ENCODE results near the gene PRKN. TPM values are rescaled to one million over a fixed set of nuclear protein-coding genes. Genes with fewer than 3 reads are reported as not detected.
"Not testable (repeated sequence)": the region's sequence is repeated elsewhere in the genome, so short reads cannot be mapped to it uniquely, and the experiment has no call there.

The PRKN gene
- total RNA-seq, 4 donors from 2014 or later, result 6.3 to 11.9 (median 9.5) TPM

DNA sequence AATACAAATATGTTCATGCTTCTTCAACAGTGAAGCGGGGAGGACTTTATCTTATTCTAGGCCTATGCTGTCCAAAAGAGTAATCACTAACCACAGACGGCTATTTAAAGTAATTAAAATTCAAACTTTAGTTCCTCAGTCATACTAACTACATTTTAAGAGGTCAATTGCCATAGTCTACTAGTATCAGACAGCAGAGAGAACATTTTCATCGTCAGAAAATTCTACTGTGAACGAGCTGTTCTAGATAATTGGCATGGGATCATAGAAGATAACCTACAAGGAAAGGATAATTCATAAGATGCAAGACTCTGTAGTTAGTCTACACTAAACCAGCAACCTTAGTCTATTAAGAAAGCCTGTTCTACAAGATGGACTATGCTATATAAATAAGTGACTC, 44.4 kb downstream of the PRKN start:
- TF ChIP-seq, protein P1, sequence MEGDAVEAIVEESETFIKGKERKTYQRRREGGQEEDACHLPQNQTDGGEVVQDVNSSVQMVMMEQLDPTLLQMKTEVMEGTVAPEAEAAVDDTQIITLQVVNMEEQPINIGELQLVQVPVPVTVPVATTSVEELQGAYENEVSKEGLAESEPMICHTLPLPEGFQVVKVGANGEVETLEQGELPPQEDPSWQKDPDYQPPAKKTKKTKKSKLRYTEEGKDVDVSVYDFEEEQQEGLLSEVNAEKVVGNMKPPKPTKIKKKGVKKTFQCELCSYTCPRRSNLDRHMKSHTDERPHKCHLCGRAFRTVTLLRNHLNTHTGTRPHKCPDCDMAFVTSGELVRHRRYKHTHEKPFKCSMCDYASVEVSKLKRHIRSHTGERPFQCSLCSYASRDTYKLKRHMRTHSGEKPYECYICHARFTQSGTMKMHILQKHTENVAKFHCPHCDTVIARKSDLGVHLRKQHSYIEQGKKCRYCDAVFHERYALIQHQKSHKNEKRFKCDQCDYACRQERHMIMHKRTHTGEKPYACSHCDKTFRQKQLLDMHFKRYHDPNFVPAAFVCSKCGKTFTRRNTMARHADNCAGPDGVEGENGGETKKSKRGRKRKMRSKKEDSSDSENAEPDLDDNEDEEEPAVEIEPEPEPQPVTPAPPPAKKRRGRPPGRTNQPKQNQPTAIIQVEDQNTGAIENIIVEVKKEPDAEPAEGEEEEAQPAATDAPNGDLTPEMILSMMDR (IDR thresholded peaks at IDR 0.05), result no peak
- TF ChIP-seq POLR2A (IDR thresholded peaks at IDR 0.05), result no peak
- DNase-seq (ENCODE audit: low spot score in 2 of 2), result no peak
- no peak overlapping the region for H3K4me3 ChIP-seq (ENCODE audit: low read depth, poor library complexity, severe bottlenecking)
- 38 to 49% methylated on average over 4 of the region's 4 CpGs for whole genome bisulfite sequencing, 2 donors
- intact Hi-C loops (cut with DNase I; ENCODE audit: low total_unique reads), result no loop called here

DNA sequence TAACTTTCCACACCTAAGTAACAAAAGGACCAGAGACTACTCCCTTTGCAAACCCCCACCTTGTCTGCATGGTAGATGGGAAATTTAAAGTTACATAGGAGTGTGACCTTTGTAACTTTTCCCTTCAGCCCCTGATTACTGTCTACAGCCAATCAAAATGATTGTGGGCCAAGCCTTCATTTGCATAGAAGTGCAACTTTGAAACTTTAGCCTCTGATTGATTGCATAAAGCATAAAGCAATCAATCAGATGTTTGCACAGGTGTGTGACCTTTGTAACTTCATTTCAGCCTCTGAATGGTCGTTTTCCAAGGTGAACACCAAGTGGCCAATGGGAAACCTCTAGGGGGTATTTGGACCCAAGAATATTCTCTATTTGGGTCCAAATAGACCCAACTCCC, 46.1 kb downstream of the PRKN start:
- no peak overlapping the region for H3K4me3 ChIP-seq (ENCODE audit: low read depth, poor library complexity, severe bottlenecking)
- no peak for DNase-seq (ENCODE audit: low spot score in 2 of 2)
- 76 to 85% methylated on average over 1 of the region's 1 CpG for WGBS, 2 donors
- intact Hi-C loops (cut with DNase I; ENCODE audit: low total_unique reads), result no loop called here
- TF ChIP-seq POLR2A (IDR thresholded peaks at IDR 0.05), result no peak
- TF ChIP-seq, protein P1 (IDR thresholded peaks at IDR 0.05), result no peak

DNA sequence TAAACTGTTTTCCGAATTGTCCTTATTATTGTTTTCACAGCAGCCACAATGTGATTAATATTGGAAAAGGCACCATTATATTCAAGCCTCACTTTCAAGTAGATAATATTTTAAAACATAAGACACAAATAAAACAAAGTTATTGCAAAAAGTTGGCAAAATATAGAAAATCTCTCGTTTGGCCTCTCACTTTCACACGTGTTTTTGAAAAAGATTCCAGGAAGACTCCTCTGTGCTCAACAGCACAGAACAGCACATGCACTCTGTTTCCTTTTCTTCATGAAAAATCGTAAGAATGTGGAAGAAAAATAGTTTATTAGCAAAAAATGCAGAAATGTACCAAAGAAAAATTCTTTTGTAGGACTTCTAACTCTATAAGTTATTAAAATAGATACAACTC, 46.7 kb downstream of the PRKN start:
- DNase-seq (ENCODE audit: low spot score in 2 of 2), result no peak
- intact Hi-C loops (cut with DNase I; ENCODE audit: low total_unique reads), result no loop called here
- TF ChIP-seq, protein P1 (IDR thresholded peaks at IDR 0.05), result no peak
- TF ChIP-seq POLR2A (IDR thresholded peaks at IDR 0.05), result no peak
- 69 to 79% methylated on average over 4 of the region's 4 CpGs for WGBS, 2 donors
- H3K4me3 ChIP-seq (ENCODE audit: low read depth, poor library complexity, severe bottlenecking), result no peak overlapping the region

DNA sequence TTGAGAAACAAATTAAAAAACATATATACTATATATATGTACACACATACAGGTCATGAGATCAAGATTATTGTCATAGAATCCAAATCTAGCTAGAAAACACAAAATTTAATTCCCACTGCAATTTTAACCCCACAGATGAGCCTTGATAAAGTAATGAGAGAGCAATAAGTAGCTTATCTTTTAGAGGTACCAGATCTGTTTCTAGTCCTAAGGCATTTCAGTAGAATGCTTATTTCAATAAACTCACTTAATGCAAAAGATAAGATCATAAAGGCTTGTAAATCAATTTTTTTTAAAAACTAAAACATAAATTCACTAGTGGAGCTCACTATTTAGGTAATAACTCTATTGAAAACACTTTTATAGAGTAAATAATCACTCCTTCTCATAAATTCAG, 47.2 kb downstream of the PRKN start:
- intact Hi-C loops (cut with DNase I; ENCODE audit: low total_unique reads), result no loop called here
- TF ChIP-seq, protein P1 (IDR thresholded peaks at IDR 0.05), result no peak
- no peak overlapping the region for H3K4me3 ChIP-seq (ENCODE audit: low read depth, poor library complexity, severe bottlenecking)
- DNase-seq (ENCODE audit: low spot score in 2 of 2), result no peak

DNA sequence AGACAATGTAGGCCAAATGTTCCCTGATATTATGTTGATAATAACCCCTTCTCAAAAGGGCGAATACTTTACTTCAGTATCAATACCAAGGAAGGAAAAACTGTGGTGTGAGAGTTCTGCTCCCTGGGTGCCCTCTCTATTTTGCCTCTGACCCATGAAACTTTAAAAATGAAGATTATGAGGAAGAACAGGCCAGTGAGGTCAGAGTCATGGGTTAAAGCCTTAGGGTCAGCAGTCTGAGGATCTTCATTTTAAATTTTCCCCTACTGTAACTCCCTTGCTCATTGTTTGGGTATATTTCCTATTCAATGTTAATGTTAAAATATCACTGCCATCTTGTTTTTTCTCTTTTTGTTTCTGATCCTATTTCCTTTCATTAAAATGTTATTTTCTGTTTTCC, 47.9 kb downstream of the PRKN start:
- DNase-seq (ENCODE audit: low spot score in 2 of 2), result no peak
- no peak overlapping the region for H3K4me3 ChIP-seq (ENCODE audit: low read depth, poor library complexity, severe bottlenecking)
- WGBS, 2 donors, result 81 to 95% methylated on average over 1 of the region's 1 CpG
- intact Hi-C loops (cut with DNase I; ENCODE audit: low total_unique reads), result no loop called here
- TF ChIP-seq, protein P1 (IDR thresholded peaks at IDR 0.05), result no peak
- no peak for TF ChIP-seq POLR2A (IDR thresholded peaks at IDR 0.05)

DNA sequence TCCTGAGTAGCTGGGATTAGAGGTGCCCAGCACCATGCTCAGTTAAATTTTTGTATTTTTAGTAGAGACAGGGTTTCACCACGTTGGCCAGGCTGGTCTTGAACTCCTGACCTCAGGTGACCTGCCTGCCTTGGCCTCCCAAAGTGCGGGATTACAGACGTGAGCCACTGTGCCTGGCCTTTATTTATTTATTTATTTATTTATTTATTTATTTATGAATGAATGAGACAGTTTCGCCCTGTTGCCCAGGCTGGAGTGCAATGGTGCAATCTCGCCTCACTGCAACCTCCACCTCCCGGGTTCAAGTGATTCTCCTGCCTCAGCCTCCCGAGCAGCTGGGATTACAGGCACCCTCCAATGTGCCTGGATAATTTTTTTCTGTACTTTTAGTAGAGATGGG, 48.7 kb downstream of the PRKN start:
- intact Hi-C loops (cut with DNase I; ENCODE audit: low total_unique reads); H3K4me3 ChIP-seq (ENCODE audit: low read depth, poor library complexity, severe bottlenecking); DNase-seq (ENCODE audit: low spot score in 2 of 2): not testable (repeated sequence)
- 90 to 95% methylated on average over 7 of the region's 7 CpGs for WGBS, 2 donors
